ENCODE measurements around the gene PCDHGA11.
"Not testable (repeated sequence)": the region's sequence is repeated elsewhere in the genome, so short reads cannot be mapped to it uniquely, and the experiment has no call there.

The PCDHGA11 gene

GRCh38 chr5:141399555-141400258 is 21.1 kb upstream of the PCDHGA11 start:
- DNase-seq: no peak

GRCh38 chr5:141402553-141403243 is 18.2 kb upstream of the PCDHGA11 start, which contains the start of gene PCDHGA9:
TSS of gene PCDHGA9 (plus strand) at chr5:141402778. CDS start at chr5:141402953, 175 bp downstream.
- no peak for DNase-seq

GRCh38 chr5:141403387-141403786 is 17.5 kb upstream of the PCDHGA11 start:
- DNase-seq: no peak

- DNase-seq: peak; percentile 29
Observed at GRCh38 chr5:141407790-141408505, 12.9 kb upstream of the PCDHGA11 start, which contains the start of gene PCDHGB6. TSS of gene PCDHGB6 (plus strand) at chr5:141408021. CDS start at chr5:141408203, 182 bp downstream.

GRCh38 chr5:141409598-141410306 is 11.1 kb upstream of the PCDHGA11 start:
- no peak for DNase-seq

GRCh38 chr5:141411575-141411974 is 9.3 kb upstream of the PCDHGA11 start:
- no peak for DNase-seq

- peak; percentile 58 for DNase-seq
Observed at GRCh38 chr5:141412854-141413539, 7.9 kb upstream of the PCDHGA11 start, which contains the start of gene PCDHGA10. TSS of gene PCDHGA10 (plus strand) at chr5:141412987. CDS start at chr5:141413176, 189 bp downstream.

GRCh38 chr5:141413540-141414069 is 7.2 kb upstream of the PCDHGA11 start:
- DNase-seq: no peak

GRCh38 chr5:141414548-141415274 is 6.1 kb upstream of the PCDHGA11 start:
- not testable (repeated sequence) for DNase-seq

- not testable (repeated sequence) for DNase-seq
Observed at GRCh38 chr5:141415275-141415618, 5.6 kb upstream of the PCDHGA11 start.

GRCh38 chr5:141417494-141418172 is 3.2 kb upstream of the PCDHGA11 start, which contains the start of gene PCDHGB7:
TSS of gene PCDHGB7 (plus strand) at chr5:141417677. CDS start at chr5:141417860, 183 bp downstream.
- peak; percentile 36 for DNase-seq

GRCh38 chr5:141419074-141419880 is 1.6 kb upstream of the PCDHGA11 start:
- no peak for DNase-seq

GRCh38 chr5:141421489-141421855 is 621 bp downstream of the PCDHGA11 start:
- DNase-seq: no peak

- no peak for DNase-seq
Observed at GRCh38 chr5:141422742-141423291, 2.0 kb downstream of the PCDHGA11 start.

- DNase-seq: no peak
Observed at GRCh38 chr5:141427783-141428426, 7.1 kb downstream of the PCDHGA11 start.

- no peak for DNase-seq
Observed at GRCh38 chr5:141430332-141431113, 9.7 kb downstream of the PCDHGA11 start, which contains the start of gene PCDHGA12. TSS of gene PCDHGA12 (plus strand) at chr5:141430507. CDS start at chr5:141430760, 253 bp downstream.

- DNase-seq: no peak
Observed at GRCh38 chr5:141431286-141431685, 10.4 kb downstream of the PCDHGA11 start.

GRCh38 chr5:141432308-141432707 is 11.5 kb downstream of the PCDHGA11 start:
- DNase-seq: not testable (repeated sequence)
